DMS53 treated with DMSO at 0.1 percent for 48 hours (cell line): Measurements from ENCODE around the gene ANOS1.

ENCODE experiments used
- DNase-seq: peaks from one replicate; lab custom pipeline; 2025; ENCODE audit not compliant: unreplicated experiment; lab: John Stamatoyannopoulos, UW

ANOS1 gene

DNA sequence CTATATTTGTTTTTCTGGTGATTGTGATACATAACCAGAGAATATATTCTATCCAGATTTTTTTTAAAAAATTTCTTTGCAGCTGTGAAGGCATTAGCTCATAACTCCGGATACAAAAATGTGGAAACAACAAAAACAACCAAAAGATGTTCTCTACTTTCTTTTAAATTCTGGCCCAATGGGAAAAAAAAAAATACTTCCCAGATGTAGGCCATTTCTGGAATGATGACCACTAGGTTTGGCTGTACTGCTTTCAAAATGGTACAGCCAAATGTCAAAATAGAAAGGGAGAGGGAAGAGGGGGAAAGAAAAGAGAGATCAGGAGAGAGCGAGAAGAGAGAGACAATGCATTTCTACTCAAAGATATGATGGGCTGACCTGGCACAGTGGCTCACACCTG lies 14.6 kb downstream of the ANOS1 start:
- no peak for DNase-seq

DNA sequence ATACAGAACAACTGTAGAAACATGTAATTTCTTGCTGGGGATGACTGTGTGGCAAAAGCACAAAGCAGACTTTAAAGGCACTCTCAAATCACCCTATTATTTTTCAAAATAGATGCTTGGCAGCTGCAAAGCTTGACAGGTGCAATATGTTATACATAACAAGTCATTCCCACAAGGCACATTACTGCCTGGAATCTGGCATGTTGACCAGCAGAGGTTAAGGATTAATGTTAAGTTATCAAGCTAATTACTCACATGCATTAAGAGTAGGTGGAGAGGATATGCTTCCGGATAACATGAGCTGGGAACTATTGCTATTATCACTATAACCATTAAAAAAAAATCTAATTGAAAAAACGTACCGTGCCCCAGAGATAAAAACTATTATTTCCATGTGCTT lies 17.8 kb downstream of the ANOS1 start:
- no peak for DNase-seq

GRCh38 chrX:8711401-8711800 lies 20.5 kb downstream of the ANOS1 start:
- DNase-seq = no peak

- no peak for DNase-seq
These were observed 27.8 kb downstream of the ANOS1 start for GRCh38 chrX:8704184-8704583.

DNA sequence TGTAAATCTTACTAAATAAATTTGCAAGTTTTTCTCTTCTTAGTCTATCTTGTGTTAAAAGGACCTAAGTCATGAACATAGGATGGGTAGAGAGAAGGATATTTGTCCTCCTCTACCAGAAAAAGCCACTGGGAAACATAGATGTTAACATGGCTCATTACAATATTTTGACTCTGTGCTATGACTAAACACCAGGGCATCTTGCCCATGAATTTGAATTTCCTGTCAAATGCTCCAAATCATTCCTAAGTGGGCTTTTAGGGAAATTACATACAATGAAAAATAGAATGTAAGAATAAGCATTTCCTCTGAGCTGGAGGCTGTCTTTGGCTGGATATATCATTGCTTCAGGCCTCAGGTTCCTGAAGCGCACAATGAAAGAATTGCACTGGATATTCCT lies 39.1 kb downstream of the ANOS1 start:
- DNase-seq = no peak

GRCh38 chrX:8689473-8689872 lies 42.5 kb downstream of the ANOS1 start:
- DNase-seq = no peak

DNA sequence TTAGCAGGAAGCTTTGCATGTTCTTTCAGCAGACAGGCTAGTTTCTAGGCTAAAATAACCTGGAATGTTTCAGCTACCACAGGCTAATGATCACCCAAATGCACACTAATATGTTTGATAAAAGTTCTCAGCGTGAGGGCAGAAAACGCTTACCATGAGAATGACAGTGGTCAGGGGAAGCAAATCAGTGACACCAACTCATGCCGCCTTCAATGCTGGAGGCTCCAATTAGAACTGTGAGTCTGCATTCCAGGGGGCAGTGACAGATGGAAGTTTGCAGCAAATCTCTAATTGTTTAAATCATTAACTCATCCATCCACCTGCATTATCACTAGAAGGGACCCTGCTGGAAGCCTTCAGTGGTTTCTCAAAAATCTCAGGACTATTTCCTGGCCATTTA lies 43.2 kb downstream of the ANOS1 start:
- DNase-seq = no peak

- DNase-seq = no peak
These were observed 47.6 kb downstream of the ANOS1 start for GRCh38 chrX:8684201-8684965.

GRCh38 chrX:8683687-8684086 lies 48.2 kb downstream of the ANOS1 start:
- DNase-seq = no peak

DNA sequence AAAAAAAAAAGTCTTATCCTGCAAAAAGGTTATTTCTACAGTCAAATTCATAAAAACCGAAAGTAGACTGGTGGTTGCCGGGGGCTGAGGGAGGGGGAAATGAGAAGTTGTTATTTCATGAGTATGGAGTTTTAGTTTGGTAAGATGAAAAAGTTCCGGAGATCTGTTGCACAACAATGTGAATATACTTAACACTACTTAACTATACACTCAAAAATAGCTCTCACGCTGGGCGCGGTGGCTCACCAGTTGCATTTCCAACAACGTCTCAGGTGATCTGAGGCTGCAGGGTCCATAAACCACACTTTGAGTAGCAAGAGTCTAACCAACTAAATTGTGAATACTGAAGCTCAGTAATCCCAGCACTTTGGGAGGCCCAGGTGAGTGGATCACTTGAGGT lies 52.4 kb downstream of the ANOS1 start:
- DNase-seq = no peak

- no peak for DNase-seq
These were observed 56.8 kb downstream of the ANOS1 start for GRCh38 chrX:8675006-8675630.

GRCh38 chrX:8673201-8673600 lies 58.7 kb downstream of the ANOS1 start:
- no peak for DNase-seq

GRCh38 chrX:8672176-8672575 lies 59.8 kb downstream of the ANOS1 start:
- no peak for DNase-seq

DNA sequence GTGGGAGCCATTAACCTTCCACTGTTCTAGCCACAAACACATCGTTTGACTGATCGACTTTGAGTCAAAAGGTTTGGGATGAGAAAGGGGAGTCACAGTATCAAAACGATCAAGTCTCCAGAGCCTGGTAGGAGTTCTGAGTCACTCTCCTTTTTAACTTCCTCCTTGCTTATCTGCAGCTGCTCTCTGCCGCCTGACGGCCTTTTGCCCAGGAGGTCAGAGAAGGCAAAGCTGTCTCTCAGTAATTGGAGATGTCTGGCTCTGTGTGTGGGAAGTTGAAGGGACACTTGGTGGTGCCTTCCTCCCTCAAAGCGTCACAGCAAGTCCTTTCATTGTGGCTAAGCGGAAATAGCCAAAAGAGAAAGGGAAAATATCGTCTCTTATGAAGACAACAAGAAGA lies 63.1 kb downstream of the ANOS1 start:
- no peak for DNase-seq

- no peak for DNase-seq
These were observed 68.6 kb downstream of the ANOS1 start for GRCh38 chrX:8663325-8663724.

- DNase-seq = no peak
These were observed 74.1 kb downstream of the ANOS1 start for GRCh38 chrX:8657883-8658282.

- no peak for DNase-seq
These were observed 78.0 kb downstream of the ANOS1 start for GRCh38 chrX:8653956-8654355.

DNA sequence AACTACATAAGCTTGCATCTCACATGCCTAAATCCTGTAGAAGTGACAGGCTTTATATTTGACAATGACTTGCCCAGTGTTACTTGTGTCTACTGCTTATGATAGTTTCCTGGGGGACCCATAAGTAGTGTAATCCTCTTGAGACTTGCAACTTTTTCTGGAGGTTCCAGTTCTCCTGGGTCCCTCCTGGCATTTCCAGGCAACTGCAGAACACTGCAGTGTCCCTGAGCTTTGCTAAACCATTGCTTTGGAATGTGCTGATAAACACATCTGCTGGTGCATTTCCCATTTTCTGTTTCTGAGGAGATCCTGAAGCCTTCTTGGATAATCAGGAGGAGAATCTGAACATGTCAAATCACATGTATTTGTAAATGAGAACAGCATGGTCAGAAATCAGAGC lies 82.0 kb downstream of the ANOS1 start:
- no peak for DNase-seq

DNA sequence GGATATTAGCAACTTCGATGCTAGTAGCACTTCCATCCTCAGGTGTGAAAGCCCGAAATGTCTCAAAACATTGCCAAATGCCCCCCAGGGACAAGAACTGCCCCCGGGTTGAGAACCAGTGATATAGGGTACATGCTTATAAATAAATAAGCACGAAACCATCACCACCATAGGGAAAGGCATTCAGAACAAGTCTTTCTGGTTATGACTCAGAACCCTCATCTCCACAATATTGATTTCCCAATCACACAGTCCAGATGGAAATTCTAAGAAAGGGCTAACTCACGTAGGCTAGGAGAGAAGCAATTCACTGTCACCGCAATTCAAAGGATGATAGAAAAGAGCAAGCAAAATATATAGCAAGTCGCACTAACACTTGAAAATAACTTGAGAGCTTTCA lies 84.8 kb downstream of the ANOS1 start:
- DNase-seq = no peak

- no peak for DNase-seq
These were observed 91.9 kb downstream of the ANOS1 start for GRCh38 chrX:8639949-8640475.

DNA sequence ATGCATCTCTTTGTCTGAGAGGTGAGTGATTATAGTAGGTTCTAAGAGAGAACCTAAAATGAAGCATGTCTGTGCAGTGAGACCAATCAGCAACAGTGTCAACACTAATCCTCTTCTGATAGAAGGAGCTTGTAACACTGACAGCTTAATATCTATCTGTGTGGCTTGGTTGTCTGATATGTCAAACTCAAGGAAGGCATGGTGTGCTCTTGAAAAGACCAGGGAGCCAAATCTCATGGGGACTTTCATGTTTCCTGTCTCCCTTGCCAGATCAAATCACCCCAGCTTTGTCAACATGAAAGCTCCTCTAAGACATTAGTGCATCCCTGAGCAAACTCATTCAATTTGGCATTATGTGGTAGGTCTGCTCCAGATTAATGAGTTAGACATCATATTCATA lies 95.4 kb downstream of the ANOS1 start:
- DNase-seq = no peak

DNA sequence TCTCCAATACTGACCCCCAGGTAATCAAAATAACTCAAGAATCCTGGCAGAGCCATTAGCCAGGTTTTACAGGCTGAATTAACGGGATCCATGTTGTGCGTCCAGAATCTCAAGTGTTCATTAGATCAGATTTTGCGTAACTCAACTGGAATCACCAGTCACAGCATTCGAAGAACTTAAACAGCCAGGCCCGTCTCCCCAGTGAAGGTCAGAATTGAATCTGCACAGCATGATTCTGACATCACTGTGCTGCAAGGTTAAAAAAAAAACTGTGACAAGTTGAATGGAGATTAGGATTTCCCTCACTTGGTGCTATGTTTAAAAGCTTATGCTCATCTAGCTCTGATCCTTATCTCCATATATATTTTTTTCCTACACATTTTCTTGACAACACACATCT lies 96.1 kb downstream of the ANOS1 start:
- no peak for DNase-seq

DNA sequence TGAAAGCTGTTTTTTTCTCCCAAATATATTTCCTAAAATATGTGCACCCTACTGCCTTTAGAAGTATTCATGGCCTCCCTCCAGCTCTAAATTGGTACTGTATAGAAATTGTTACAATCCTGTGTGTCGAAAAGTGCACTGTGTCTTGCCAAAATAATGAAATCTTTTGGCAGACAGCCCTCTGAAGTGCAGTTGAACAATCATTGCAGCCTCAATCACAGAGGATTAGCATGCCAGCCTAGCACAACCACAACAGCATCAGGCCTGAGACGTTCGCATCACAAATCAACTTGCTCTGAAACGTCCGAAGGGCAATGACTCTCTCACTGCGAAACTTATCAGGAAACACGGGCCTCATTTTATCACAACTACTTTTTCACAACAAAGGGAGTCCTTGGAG lies 99.0 kb downstream of the ANOS1 start:
- no peak for DNase-seq
